Prostate gland (tissue), 2 donors: ENCODE results near the gene EPYC.

Experiments used
- CTCF ChIP-seq, 4 experiments: fragments of 200-600 bp in 2 of 4; fragments of 450-650 bp in 2 of 4; sonication (generic) in 2 of 4; IDR thresholded peaks; 1 replicate in 3 of 4; 2 replicates in 1 of 4; pipeline ENCODE4 v1.5.1; 2016 to 2019; ENCODE audit warnings: antibody characterized with exemption in 4 of 4, mild to moderate bottlenecking in 2 of 4, moderate library complexity in 2 of 4
- POLR2AphosphoS5 ChIP-seq: sonication (generic); formaldehyde crosslinking; IDR thresholded peaks from one replicate; pipeline ENCODE4 v1.6.1; 2017; ENCODE audit warnings: antibody characterized with exemption

- no peak for TF ChIP-seq CTCF (IDR thresholded peaks at IDR 0.05)
- no peak for TF ChIP-seq POLR2AphosphoS5
Measured at GRCh38 chr12:90922145-90922627, 82.6 kb downstream of the EPYC start.
